Keratinocyte (primary cell): ENCODE measurements around the gene MUC13.

ENCODE experiments used
- CTCF ChIP-seq, 3 experiments: IDR thresholded peaks in 1 of 3; conservative IDR thresholded peaks in 1 of 3; optimal IDR thresholded peaks in 1 of 3; 2 replicates in 2 of 3; 3 replicates in 1 of 3; pipeline versions ENCODE3 to v1.5.1; 2011; ENCODE audit warnings: low read length in 3 of 3, mild to moderate bottlenecking in 3 of 3, moderate library complexity in 2 of 3, control low read depth in 1 of 3, inconsistent platforms in 1 of 3; ENCODE audit not compliant: insufficient read depth in 2 of 3; ENCODE audit errors: extremely low read depth in 1 of 3
- EZH2 ChIP-seq: IDR thresholded peaks from one replicate; pipeline ENCODE4 v1.6.1; 2012; ENCODE audit warnings: inconsistent platforms, mild to moderate bottlenecking, low read length, moderate library complexity

- no peak for TF ChIP-seq CTCF (optimal IDR thresholded peaks at IDR 0.05 in 1 of 3, IDR thresholded peaks at IDR 0.05 in 1 of 3, conservative IDR thresholded peaks at IDR 0.05 in 1 of 3; ENCODE audit: extremely low read depth in 1 of 3, insufficient read depth in 2 of 3, low read length in 3 of 3)
- no peak for TF ChIP-seq EZH2
Observed at GRCh38 chr3:124964387-124964786, 29.8 kb upstream of the MUC13 start.
